Aorta (tissue), 5 donors: ENCODE data around the gene ANKS1A. TPM values are rescaled to one million over a fixed set of nuclear protein-coding genes. Genes with fewer than 3 reads are reported as not detected.

ENCODE experiments used
- ATAC-seq: fragments of 200-7000 bp; cut with Tn5 transposase; one replicate; pipeline ENCODE4 v1.9.1; 2022; ENCODE audit warnings: moderate library complexity; ENCODE audit not compliant: low FRiP score
- DNase-seq, 2 donors: peaks; one replicate each; pipeline ENCODE4 v3.0.0-alpha.2; 2020
- H3K27ac ChIP-seq, 2 donors: one replicate each; pipeline ENCODE4 v1.5.1; 2013; ENCODE audit warnings: low read length in 2 of 2, mild to moderate bottlenecking in 2 of 2, moderate library complexity in 2 of 2, control low read depth in 1 of 2, inconsistent platforms in 1 of 2, low read depth in 1 of 2
- H3K27me3 ChIP-seq, 2 donors: one replicate each; pipeline ENCODE4 v1.6.1; 2013; ENCODE audit warnings: control low read depth in 1 of 2, low read length in 1 of 2, mild to moderate bottlenecking in 1 of 2, moderate library complexity in 1 of 2; ENCODE audit not compliant: insufficient read depth in 2 of 2, control insufficient read depth in 1 of 2
- H3K36me3 ChIP-seq, 2 donors: one replicate each; pipeline ENCODE4 v1.6.1; 2013; ENCODE audit warnings: control low read depth in 1 of 2, low read length in 1 of 2, mild to moderate bottlenecking in 1 of 2; ENCODE audit not compliant: insufficient read depth in 2 of 2, control insufficient read depth in 1 of 2
- H3K4me1 ChIP-seq, 2 donors: one replicate each; pipeline ENCODE4 v1.6.1; 2013; ENCODE audit warnings: low read length in 2 of 2, control low read depth in 1 of 2, mild to moderate bottlenecking in 1 of 2, moderate library complexity in 1 of 2; ENCODE audit not compliant: insufficient read depth in 2 of 2, control insufficient read depth in 1 of 2
- H3K4me3 ChIP-seq, 2 donors: one replicate each; pipeline ENCODE4 v1.5.1; 2013; ENCODE audit warnings: low read length in 2 of 2, control low read depth in 1 of 2, mild to moderate bottlenecking in 1 of 2
- H3K9me3 ChIP-seq: one replicate; pipeline ENCODE4 v1.6.1; 2013; ENCODE audit warnings: mild to moderate bottlenecking, low read length; ENCODE audit not compliant: control insufficient read depth
- WGBS, 2 donors: extraction: QIAGEN DNeasy Blood & Tissue Kit; methylation state at CpG; one replicate each; pipeline ENCODE4 v1.1.7; 2013; 5-methylcytosine and 5-hydroxymethylcytosine counted together
- intact Hi-C, 2 donors: fragments of 100-400 bp; cut with DNase I; formaldehyde crosslinking; loops; one replicate each; pipeline versions ENCODE4 v1.14.2 to v1.15.0; 2022
- polyA plus RNA-seq, 2 donors: library from polyadenylated mRNA; stranded (reverse); fragments of 200-250 nt; gene quantifications; one replicate each; pipeline ENCODE4 v1.2.3, GENCODE V29; 2013
- total RNA-seq, 2 donors: library from RNA; stranded (reverse); fragmentation: NEBNext Ultra II Directional; extraction: Animal tissue kit (Norgen Biotek cat#: 25700); gene quantifications; one replicate each; pipeline ENCODE4 v1.2.1, GENCODE V29; 2021
- donor health status: healthy with polysubstance abuse.
- donor health status: Bipolar disorder and iron deficiency.
- donor health status: DM: no; HTN: no; CAD: no.
- donor health status: DM: no; HTN: no; CAD: no.
- donor health status: DM: yes; HTN: yes; CAD: no.

ANKS1A gene
- total and polyA plus RNA-seq, 4 donors, result 9.4 to 44.4 (median 29.0) TPM

DNA sequence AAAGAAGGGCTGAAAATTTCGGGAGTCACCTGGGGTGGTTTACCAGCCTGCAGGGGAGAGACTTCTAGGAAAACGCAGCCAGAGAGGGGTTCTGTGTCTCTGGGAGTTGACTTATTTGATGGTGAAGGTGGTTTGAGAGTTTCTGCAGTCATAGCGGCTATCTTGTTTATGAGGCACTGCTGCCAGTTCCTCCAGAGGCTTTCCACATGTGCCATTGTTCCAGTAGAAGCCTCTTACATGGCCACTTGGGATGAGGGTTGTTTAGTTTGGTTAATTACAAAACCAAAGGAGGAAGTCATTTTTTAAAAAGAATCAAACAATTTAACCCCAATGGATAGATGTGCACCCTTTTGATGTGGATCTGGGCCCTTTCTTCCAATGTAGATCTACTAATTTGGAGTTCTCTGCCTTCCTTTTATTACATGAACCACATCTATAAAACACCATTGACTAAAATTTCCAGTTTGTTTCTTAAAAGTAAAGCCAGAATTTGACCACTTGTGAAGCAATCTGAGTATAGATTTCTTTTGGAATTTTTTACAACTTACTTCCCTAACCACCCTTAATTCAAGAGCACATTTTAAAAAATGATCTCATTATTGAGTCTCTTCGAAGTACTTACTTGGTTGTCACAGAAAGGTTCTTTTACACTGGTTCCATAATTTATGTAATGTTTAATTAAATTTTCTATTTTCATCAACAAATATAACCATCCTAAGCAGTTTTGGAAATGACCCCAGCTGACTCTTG lies 154.5 kb downstream of the ANKS1A start:
- no peak for ATAC-seq
- no peak overlapping the region for H3K27ac ChIP-seq
- DNase-seq, result no peak
- no peaks in the 10 kb centered on the region for H3K27me3 ChIP-seq
- H3K36me3 ChIP-seq, result no peaks in the 10 kb centered on the region
- H3K9me3 ChIP-seq, result no peaks in the 10 kb centered on the region
- H3K4me1 ChIP-seq, result peaks cover 4 to 8% of the 10 kb centered on the region in 2 donors
- intact Hi-C loops, result no loop called here
- no peak overlapping the region for H3K4me3 ChIP-seq
- WGBS, 2 donors, result 87 to 88% methylated on average over 4 of the region's 4 CpGs

DNA sequence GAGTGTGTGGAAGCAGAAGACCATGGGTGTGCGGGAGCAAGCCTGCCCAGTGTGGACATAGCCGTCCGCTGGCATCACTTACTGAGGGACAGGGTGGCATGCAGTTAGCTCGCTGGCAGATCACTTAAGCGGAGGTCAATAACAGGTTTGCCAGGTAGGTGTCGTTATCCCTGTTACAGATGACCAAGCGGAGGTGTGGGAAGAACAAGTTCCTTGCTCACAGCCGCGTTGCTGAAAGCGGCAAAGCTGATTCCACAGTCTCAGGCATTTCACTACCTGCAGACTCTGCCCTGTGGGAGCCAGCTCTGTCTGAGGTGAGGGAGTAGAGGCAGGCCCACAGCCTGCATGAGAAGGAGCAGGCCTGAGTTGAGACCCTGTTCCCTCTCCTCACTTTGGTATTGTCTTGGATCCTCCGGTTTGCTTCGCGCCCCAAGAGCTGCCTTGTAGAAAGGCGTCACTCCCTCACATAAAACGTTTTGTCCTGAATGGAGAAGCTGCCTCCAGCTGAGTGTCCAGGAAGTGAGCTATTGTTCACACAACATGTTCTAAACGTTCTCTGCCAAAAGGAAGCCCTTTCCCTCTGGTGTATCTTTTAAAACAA lies 155.2 kb downstream of the ANKS1A start:
- Histone ChIP-seq H3K4me1 (peaks cover 4 to 8% of the 10 kb centered on the region in 2 donors), H3K27ac (no peak overlapping the region), H3K9me3 (no peaks in the 10 kb centered on the region), H3K36me3 (no peaks in the 10 kb centered on the region), H3K27me3 (no peaks in the 10 kb centered on the region), H3K4me3 (no peak overlapping the region)
- WGBS, 2 donors, result 73% methylated on average over 16 of the region's 16 CpGs
- ATAC-seq (no peak), DNase-seq (no peak)
- intact Hi-C loops, result no loop called here

DNA sequence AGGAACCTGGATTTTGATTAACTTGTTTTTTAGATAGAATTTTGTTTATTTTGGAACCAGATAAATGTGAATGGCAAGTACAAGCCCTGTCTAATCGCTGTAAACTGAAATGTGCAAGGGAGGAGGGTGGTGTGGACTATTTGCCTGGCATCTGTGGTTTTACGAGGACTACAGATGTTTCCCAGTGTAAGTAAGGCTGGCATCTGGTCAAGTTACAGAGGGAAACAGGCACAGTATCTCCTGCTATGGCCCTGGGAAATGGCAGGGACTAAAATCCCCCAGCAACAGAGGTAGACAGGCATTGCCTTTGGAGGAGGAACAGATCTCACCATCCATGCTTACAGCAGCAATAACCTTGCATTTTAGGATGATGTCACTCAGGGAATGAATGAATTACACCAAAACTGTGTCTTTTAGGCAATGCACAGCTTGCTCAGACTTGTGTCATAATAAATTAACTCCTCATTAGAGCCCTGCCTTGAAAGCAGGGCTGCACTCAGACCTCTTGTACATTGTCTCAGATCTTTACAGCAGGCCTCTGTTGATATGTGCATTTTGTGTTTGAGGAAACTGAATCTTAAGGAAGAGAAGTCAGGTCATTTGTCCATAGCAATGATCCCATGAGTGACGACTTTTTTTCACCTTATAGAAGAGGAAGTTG lies 155.8 kb downstream of the ANKS1A start:
- H3K36me3 ChIP-seq, result no peaks in the 10 kb centered on the region
- no peaks in the 10 kb centered on the region for H3K9me3 ChIP-seq
- DNase-seq, result peak in 1 of 2 donors; percentile 11
- 32 to 36% methylated on average over 3 of the region's 3 CpGs for WGBS, 2 donors
- H3K4me1 ChIP-seq, result peaks cover 5 to 8% of the 10 kb centered on the region in 2 donors
- no peaks in the 10 kb centered on the region for H3K27me3 ChIP-seq
- no peak for ATAC-seq
- intact Hi-C loops, result no loop called here
- H3K27ac ChIP-seq, result peak overlapping the region in 1 of 2 donors; percentile 47
- no peak overlapping the region for H3K4me3 ChIP-seq

DNA sequence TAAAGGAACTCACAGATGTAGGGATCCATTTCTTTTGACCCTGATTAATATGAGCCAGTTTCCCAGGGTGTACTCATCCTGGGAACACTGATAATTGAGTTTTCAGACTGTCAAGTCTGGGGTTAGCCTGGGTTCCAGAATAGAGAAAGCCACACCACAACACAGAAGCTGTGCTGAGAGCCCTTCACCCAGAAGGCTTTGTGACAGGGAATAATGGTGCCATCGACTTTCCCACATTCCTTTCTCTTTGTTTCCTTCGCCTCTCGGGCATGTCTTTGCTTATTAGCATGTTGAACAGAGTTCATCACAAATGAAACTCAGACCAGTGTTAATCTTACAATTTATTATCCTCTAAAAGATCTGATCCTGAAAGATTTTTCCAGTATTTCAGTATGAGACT lies 157.0 kb downstream of the ANKS1A start:
- ATAC-seq (no peak), DNase-seq (no peak)
- Histone ChIP-seq H3K4me1 (peaks cover 4 to 8% of the 10 kb centered on the region in 2 donors), H3K36me3 (no peaks in the 10 kb centered on the region), H3K27ac (peak overlapping the region in 1 of 2 donors; percentile 73), H3K4me3 (no peak overlapping the region), H3K9me3 (no peaks in the 10 kb centered on the region), H3K27me3 (no peaks in the 10 kb centered on the region)
- 16 to 29% methylated on average over 3 of the region's 3 CpGs for WGBS, 2 donors
- intact Hi-C loops, result no loop called here

DNA sequence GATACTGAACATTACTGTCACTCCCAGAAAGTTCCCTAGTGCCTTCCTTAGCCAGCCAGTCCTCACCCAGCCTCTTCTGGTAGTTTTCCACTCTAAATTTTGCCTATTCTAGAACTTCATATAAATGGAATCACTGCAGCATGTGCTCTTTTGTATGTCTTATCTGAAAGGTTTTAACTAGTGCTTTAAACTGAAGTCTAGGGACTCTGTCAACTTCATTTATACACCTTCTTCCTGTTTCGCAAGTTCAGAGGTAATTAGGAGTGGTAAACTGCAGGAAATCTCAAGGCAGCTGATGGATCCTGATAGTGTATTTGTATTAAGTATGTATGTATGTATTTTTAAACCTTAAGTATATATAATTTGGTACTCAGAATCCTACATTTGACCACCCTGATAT lies 157.8 kb downstream of the ANKS1A start:
- peaks cover 2 to 8% of the 10 kb centered on the region in 2 donors for H3K4me1 ChIP-seq
- 27 to 45% methylated on average over 1 of the region's 1 CpG for WGBS, 2 donors
- no peak for DNase-seq
- intact Hi-C loops, result no loop called here
- no peak overlapping the region for H3K4me3 ChIP-seq
- H3K36me3 ChIP-seq, result no peaks in the 10 kb centered on the region
- no peaks in the 10 kb centered on the region for H3K27me3 ChIP-seq
- ATAC-seq, result no peak
- H3K9me3 ChIP-seq, result no peaks in the 10 kb centered on the region
- peak overlapping the region in 1 of 2 donors; percentile 10 for H3K27ac ChIP-seq

DNA sequence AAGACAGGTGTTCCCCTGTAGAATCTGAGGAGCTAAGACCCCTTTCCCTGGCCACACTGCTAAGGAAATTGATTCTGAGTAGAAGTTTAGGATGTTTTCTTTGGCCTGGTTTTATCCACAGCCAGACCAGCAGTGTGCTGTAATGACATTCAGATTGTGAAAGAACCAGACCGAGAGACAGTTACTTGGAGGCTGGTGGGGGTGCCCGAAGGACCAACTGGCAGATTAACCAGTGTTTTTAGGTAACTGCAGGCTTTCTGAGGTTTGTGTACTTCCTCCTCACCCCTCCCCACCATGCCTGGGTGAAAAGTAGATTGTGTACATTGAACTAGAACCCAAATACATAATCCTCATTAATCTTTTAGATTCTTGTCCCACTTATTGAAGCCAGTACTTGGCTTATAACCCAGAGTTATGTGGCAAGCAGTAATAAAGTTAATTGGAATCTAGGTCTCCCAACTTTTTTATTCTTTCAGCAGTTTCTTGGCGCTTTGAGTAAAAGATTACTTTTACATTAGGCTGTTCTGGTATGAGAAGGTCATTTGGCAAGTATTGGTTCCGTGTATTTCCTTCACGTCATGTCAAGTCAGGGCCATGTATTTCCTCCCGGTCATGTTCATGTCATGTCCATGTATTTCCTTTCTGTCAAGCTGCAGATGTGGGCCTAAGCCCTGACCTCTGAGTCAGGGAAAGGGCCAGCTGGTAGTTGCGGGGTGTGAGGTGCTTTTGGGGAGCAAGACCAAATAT lies 158.4 kb downstream of the ANKS1A start:
- H3K27me3 ChIP-seq, result no peaks in the 10 kb centered on the region
- H3K27ac ChIP-seq, result peak overlapping the region; percentile 85 to 90
- no peaks in the 10 kb centered on the region for H3K36me3 ChIP-seq
- H3K4me1 ChIP-seq, result peaks cover 2 to 8% of the 10 kb centered on the region in 2 donors
- intact Hi-C loops, result loop anchor here in 1 of 2 donors (2.0 kb wide), 1 partner anchor 29 kb away; no protein-coding TSS in a partner anchor
- no peaks in the 10 kb centered on the region for H3K9me3 ChIP-seq
- peak; percentile 71 for ATAC-seq
- no peak for DNase-seq
- H3K4me3 ChIP-seq, result no peak overlapping the region
- WGBS, 2 donors, result 18 to 22% methylated on average over 7 of the region's 7 CpGs

DNA sequence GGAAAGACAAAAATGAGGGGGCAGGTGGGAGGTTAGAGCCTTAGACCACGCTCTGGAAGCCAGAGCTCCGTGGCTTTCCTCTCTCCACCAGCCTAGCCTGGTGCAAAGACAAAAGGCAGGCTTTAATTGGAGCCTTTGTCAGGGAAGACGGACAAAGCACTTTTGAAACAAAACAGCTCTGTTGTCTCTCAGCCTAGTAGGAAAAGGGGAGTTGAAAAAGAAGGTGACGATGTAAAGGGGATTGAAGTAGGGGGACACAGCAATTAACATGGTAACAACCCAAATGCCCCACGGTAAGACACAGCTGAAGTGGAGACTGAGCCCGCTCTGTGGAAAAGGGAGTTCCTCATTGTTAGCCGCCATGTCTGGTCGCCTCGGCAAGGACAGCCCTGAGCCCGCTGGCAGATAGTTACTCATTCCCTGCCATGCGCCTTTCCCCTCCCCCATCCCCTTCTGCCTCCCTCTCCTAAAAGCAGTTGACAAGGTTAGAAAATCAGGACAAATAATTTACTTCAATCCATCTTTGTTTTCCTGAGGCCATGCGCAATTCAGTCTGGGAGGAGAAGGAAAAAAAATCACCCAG lies 159.1 kb downstream of the ANKS1A start:
- intact Hi-C loops, result loop anchor here in 1 of 2 donors (2.0 kb wide), 1 partner anchor 29 kb away; no protein-coding TSS in a partner anchor
- H3K4me3 ChIP-seq, result no peak overlapping the region
- peaks cover 2 to 8% of the 10 kb centered on the region in 2 donors for H3K4me1 ChIP-seq
- H3K36me3 ChIP-seq, result no peaks in the 10 kb centered on the region
- no peaks in the 10 kb centered on the region for H3K27me3 ChIP-seq
- H3K9me3 ChIP-seq, result no peaks in the 10 kb centered on the region
- WGBS, 2 donors, result 63 to 67% methylated on average over 12 of the region's 12 CpGs
- DNase-seq (peak in 1 of 2 donors; percentile 72), ATAC-seq (no peak)
- H3K27ac ChIP-seq, result peak overlapping the region; percentile 85 to 90

DNA sequence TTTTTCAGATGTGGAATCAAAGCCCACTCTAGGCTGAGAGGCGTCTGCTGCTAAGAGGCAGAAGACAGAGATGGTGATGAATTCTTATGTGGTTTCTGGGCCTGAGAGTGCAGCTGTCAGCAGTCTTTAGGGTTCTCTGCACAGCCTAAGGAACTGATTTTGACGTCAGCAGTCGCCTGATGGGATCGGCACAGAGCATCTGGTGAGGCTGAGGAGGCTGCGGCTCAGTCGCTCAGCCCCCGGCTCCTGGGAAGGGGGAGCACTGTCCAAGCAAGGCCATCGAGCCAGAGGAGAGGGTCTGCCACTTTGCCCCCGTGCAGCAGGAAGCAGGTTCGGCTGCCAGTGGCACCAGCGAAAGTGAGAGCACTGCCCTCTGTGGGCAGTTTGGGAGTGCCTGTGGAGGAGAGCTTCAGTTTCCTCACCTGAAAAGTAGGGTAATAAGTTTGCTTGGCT lies 159.6 kb downstream of the ANKS1A start:
- Histone ChIP-seq H3K27ac (peak overlapping the region in 1 of 2 donors; percentile 22), H3K4me1 (peaks cover 2 to 8% of the 10 kb centered on the region in 2 donors), H3K9me3 (no peaks in the 10 kb centered on the region), H3K4me3 (no peak overlapping the region), H3K27me3 (no peaks in the 10 kb centered on the region), H3K36me3 (no peaks in the 10 kb centered on the region)
- DNase-seq (peak in 1 of 2 donors; percentile 86), ATAC-seq (peak; percentile 34)
- intact Hi-C loops, result loop anchor here in 1 of 2 donors (2.0 kb wide), 1 partner anchor 30 kb away; no protein-coding TSS in a partner anchor
- WGBS, 2 donors, result 29 to 31% methylated on average over 11 of the region's 11 CpGs
